HPDE6-E6E7 (cell line): Measurements from ENCODE around the gene NME7.
"Not testable (repeated sequence)": the region's sequence is repeated elsewhere in the genome, so short reads cannot be mapped to it uniquely, and the experiment has no call there.

Experiments
- DNase-seq: peaks from one replicate; pipeline ENCODE4 v3.0.0; 2011; ENCODE audit warnings: missing footprints; ENCODE audit errors: extremely low spot score

The NME7 gene

GRCh38 chr1:169342096-169342495 lies 25.5 kb downstream of the NME7 start:
- not testable (repeated sequence) for DNase-seq

DNA sequence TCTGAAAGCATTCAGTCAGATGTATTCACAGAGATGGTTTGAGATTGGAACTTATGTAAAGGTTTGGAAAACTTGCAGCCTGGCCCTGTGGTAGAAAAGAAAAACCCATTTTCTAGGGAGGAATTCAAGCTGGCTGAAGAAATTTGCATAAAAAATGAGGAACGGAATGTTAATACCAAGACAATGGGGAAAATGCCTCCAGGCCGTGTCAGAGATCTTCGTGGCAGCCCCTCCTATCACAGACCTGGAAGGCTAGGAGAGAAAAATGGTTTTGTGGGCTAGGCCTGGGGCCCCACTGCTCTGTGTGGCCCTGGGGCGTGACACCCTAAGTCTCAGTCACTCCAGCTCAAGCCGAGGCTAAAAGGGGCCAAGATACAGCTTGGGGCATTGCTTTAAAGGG lies 26.7 kb downstream of the NME7 start:
- no peak for DNase-seq

DNA sequence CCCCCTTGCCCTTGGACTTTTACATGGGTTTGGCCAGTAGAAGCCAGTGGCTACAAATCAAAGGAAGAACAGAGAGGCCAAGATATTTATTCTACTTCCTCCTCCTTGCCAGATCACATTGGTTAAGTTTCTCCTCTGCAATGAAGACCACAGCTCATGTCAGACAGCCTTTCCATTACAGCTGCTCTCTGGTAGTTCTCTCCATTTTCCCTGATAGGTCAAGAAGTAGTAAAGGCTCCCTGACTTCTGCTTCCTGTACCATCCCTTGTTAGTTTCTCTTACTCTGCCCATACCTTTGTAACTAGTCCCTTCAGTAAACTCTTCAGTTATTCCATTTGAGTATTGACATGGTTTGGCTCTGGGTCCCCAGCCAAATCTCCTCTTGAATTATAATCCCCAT lies 27.8 kb downstream of the NME7 start:
- DNase-seq: no peak

- no peak for DNase-seq
Observed at GRCh38 chr1:169338617-169339016, 29.0 kb downstream of the NME7 start.

- not testable (repeated sequence) for DNase-seq
Observed at GRCh38 chr1:169336947-169337715, 30.5 kb downstream of the NME7 start.

DNA sequence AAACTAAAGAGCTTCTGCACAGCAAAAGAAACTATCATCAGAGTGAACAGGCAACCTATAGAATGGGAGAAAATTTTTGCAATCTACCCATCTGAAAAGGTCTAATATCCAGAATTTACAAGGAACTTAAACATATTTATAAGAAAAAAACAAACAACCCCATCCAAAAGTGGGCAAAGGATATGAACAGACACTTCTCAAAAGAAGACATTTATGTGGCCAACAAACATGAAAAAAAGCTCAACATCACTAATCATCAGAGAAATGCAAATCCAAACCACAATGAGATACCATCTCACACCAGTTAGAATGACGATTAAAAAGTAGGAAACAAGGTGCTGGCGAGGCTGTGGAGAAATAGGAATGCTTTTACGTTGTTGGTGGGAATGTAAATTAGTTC lies 32.9 kb downstream of the NME7 start:
- DNase-seq: not testable (repeated sequence)

- DNase-seq: no peak
Observed at GRCh38 chr1:169330927-169331326, 36.7 kb downstream of the NME7 start.

- DNase-seq: no peak
Observed at GRCh38 chr1:169329383-169329782, 38.2 kb downstream of the NME7 start.

DNA sequence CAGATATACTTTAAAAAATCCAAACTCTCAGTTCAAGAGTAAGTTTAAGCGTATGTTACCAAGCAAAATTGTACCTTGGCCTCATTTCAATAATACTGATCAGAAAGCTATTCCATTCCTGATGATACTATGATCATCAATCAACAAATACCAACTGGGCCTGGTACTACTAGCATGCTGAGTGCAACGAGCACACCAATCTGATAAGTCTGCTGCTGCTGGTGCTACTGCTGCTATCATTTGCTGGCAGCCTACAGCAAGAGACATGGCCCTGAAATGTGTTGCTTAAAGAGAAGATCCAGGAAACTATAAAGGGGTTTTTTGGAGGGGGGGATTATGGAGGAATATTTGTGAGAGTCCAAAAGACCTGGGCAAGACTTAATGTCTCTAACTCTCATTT lies 39.7 kb downstream of the NME7 start:
- DNase-seq: no peak

DNA sequence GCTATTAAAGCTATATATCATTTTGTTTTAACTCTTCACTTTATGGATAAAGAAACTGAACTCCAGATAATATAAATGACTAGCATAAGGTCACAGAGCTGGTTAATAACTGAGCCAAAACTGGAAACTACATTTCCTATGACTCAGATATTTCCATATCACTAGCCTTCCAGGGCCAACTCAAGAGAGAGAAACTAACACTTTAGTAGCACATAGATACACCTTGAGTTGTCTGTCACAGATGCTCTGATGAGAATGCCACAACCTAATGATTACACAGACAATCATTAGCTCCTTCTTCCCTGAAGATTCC lies 40.7 kb downstream of the NME7 start:
- DNase-seq: no peak

DNA sequence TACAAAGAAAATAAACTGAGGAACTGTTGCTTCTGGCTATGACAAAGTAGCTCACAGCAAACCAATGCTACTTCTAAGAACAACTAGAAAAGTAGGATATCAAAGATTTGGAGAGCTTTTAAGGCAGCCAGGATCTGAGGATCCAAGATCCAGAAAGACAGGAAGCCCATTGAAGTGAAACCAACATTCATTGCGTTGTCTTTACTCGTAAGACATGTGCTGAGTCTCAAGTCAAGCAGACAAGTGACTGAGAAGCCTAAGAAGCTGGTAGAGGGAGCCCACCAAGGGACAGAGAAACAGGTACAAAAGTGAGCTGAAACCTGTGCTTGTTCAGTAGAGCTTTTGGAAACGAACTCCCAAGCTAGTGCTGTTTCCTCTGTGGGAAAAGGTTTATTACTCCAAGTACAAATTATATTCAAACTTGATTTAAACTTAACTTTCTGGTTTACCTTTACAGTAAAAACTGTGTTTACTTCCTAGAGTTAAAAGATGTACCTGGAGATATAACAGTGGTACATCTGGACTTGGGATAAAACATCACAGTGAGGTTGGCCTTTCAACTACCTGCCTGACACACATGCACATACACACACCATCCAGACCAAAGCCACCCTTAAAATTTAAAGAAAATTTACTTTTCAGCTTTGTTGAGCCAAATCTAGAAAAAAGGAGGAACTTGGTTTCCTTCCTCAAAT lies 41.2 kb downstream of the NME7 start:
- no peak for DNase-seq

- no peak for DNase-seq
Observed at GRCh38 chr1:169325117-169325516, 42.5 kb downstream of the NME7 start.

- no peak for DNase-seq
Observed at GRCh38 chr1:169322138-169322537, 45.5 kb downstream of the NME7 start.

- peak; percentile 62 for DNase-seq
Observed at GRCh38 chr1:169321539-169321938, 46.1 kb downstream of the NME7 start.

- DNase-seq: no peak
Observed at GRCh38 chr1:169318536-169319244, 48.9 kb downstream of the NME7 start.

DNA sequence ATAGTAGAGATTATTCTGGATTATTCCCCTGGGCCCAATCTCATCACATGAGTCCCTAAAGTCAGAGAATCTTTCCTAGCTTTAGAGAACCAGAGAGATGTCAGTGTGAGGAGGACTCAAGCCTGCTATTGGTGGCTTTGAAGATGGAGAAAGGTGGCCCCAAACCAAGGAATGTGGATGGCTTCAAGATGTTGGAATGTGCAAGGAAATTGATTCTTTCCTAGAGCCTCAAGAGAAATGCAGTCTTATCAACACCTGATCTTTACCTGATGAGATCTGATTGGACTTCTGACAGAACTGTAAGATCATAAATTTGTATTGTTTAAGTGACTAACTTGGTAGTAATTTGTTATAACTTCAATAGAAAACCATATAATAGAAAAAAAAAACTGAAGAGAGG lies 51.0 kb downstream of the NME7 start:
- DNase-seq: no peak

GRCh38 chr1:169312084-169312954 lies 55.3 kb downstream of the NME7 start:
- peak; percentile 64 for DNase-seq

- no peak for DNase-seq
Observed at GRCh38 chr1:169309178-169310166, 58.1 kb downstream of the NME7 start.

DNA sequence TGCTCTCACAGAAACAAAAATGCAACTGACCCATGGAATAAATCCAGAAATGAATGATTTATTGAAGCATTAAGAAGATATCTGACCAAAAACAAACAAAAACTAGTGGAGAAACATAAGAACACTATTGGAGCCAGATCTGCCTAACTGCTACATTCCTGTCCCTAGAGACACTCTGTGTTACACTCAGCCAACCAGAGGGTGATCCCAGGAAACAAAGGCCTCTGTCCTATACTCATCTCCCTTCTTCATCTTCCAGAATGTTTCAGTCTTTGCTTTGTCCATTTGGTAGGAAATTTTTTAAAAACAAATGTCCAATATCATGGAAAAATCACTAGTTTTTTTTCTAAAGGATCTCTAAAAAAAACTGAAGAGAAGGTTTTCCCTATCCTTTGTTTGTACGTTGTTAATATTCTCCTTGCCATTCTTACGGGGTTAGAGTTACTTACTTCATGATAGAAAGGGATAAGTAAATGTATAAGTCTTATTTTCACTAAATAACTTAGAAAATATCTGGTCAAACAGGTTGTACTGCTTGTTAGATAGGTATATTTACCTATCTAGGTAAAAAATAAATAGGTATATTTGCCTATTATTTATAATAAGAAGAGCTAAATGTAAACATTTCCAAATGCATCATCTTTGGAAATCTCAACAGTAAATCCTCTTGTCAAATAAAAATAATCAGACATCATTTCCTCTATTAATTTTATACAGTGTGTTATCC lies 59.1 kb downstream of the NME7 start:
- DNase-seq: no peak

GRCh38 chr1:169307176-169307575 lies 60.4 kb downstream of the NME7 start:
- DNase-seq: no peak
